MG63 (cell line): ENCODE measurements around the gene CENPB. TPM values are rescaled to one million over a fixed set of nuclear protein-coding genes. Genes with fewer than 3 reads are reported as not detected.
A peak's percentile ranks its signal among the peaks of the same experiment; 100 is the strongest.

Experiments
- DNase-seq: peaks from one replicate; pipeline ENCODE4 v3.0.0-alpha.2; 2020
- H3K27me3 ChIP-seq: fragments of 250-450 bp; sonication (Bioruptor Pico); 2 replicates; pipeline ENCODE4 v1.5.1; 2020; ENCODE audit warnings: mild to moderate bottlenecking, moderate library complexity
- H3K36me3 ChIP-seq: fragments of 250-450 bp; sonication (Bioruptor Pico); 2 replicates; pipeline ENCODE4 v1.5.1; 2020; ENCODE audit warnings: mild to moderate bottlenecking, moderate library complexity
- H3K4me3 ChIP-seq: fragments of 250-450 bp; sonication (Bioruptor Pico); 2 replicates; pipeline ENCODE4 v1.5.1; 2020; ENCODE audit warnings: mild to moderate bottlenecking, moderate library complexity
- H3K9me3 ChIP-seq: fragments of 250-450 bp; sonication (Bioruptor Pico); 2 replicates; pipeline ENCODE4 v1.5.1; 2020; ENCODE audit warnings: mild to moderate bottlenecking, moderate library complexity
- total RNA-seq: library from RNA; depleted of rRNA; stranded (reverse); fragments of >200 nt; shearing (Covaris generic); gene quantifications from 2 replicates; pipeline ENCODE4 v1.2.3, GENCODE V29; 2014; ENCODE audit warnings: low replicate concordance

CENPB gene
- total RNA-seq, 1 experiment from 2014 or later, result 81.5 TPM

GRCh38 chr20:3783511-3784195, 2.9 kb downstream of the CENPB start:
- no peak for DNase-seq
- H3K27me3 ChIP-seq, result no peaks in the 10 kb centered on the region
- H3K4me3 ChIP-seq, result no peak overlapping the region
- no peaks in the 10 kb centered on the region for H3K9me3 ChIP-seq
- H3K36me3 ChIP-seq, result peaks cover 14% of the 10 kb centered on the region

- Histone ChIP-seq H3K4me3 (no peak overlapping the region), H3K27me3 (no peaks in the 10 kb centered on the region), H3K9me3 (no peaks in the 10 kb centered on the region), H3K36me3 (peaks cover 14% of the 10 kb centered on the region)
- DNase-seq, result no peak
These were observed 3.5 kb downstream of the CENPB start for GRCh38 chr20:3783068-3783489.

GRCh38 chr20:3782597-3782996, 3.9 kb downstream of the CENPB start:
- H3K4me3 ChIP-seq, result no peak overlapping the region
- DNase-seq, result no peak
- H3K27me3 ChIP-seq, result no peaks in the 10 kb centered on the region
- H3K9me3 ChIP-seq, result no peaks in the 10 kb centered on the region
- H3K36me3 ChIP-seq, result peaks cover 14% of the 10 kb centered on the region

- Histone ChIP-seq H3K27me3 (no peaks in the 10 kb centered on the region), H3K36me3 (peaks cover 14% of the 10 kb centered on the region), H3K4me3 (peak within 1 kb of the TSS; percentile 46), H3K9me3 (no peaks in the 10 kb centered on the region)
- DNase-seq, result peak; percentile 80
These were observed 5.2 kb downstream of the CENPB start, which contains the start of gene SPEF1 for GRCh38 chr20:3781153-3781910. Gene SPEF1, minus strand, starts transcription at chr20:3781448. Its CDS starts 161 bp downstream, at chr20:3781287.

GRCh38 chr20:3778976-3779375, 7.6 kb downstream of the CENPB start:
- no peaks in the 10 kb centered on the region for H3K27me3 ChIP-seq
- no peak overlapping the region for H3K4me3 ChIP-seq
- H3K9me3 ChIP-seq, result no peaks in the 10 kb centered on the region
- H3K36me3 ChIP-seq, result peaks cover 5% of the 10 kb centered on the region; the same call in 1 of the 2 replicates
- no peak for DNase-seq

GRCh38 chr20:3777716-3778629, 8.6 kb downstream of the CENPB start:
- no peaks in the 10 kb centered on the region for H3K9me3 ChIP-seq
- H3K27me3 ChIP-seq, result no peaks in the 10 kb centered on the region
- H3K4me3 ChIP-seq, result no peak overlapping the region
- no peak for DNase-seq
- H3K36me3 ChIP-seq, result peaks cover 5% of the 10 kb centered on the region; the same call in 1 of the 2 replicates

- Histone ChIP-seq H3K4me3 (no peak overlapping the region), H3K36me3 (peaks cover 5% of the 10 kb centered on the region; the same call in 1 of the 2 replicates), H3K9me3 (no peaks in the 10 kb centered on the region), H3K27me3 (no peaks in the 10 kb centered on the region)
- DNase-seq, result no peak
These were observed 9.2 kb downstream of the CENPB start for GRCh38 chr20:3777381-3777715.

- H3K4me3 ChIP-seq, result no peak overlapping the region
- no peaks in the 10 kb centered on the region for H3K36me3 ChIP-seq
- H3K9me3 ChIP-seq, result no peaks in the 10 kb centered on the region
- DNase-seq, result no peak
- no peaks in the 10 kb centered on the region for H3K27me3 ChIP-seq
These were observed 11.0 kb downstream of the CENPB start for GRCh38 chr20:3775457-3776108.

GRCh38 chr20:3771552-3772058, 14.9 kb downstream of the CENPB start:
- H3K4me3 ChIP-seq, result no peak overlapping the region
- H3K9me3 ChIP-seq, result no peaks in the 10 kb centered on the region
- no peaks in the 10 kb centered on the region for H3K36me3 ChIP-seq
- DNase-seq, result no peak
- no peaks in the 10 kb centered on the region for H3K27me3 ChIP-seq

- Histone ChIP-seq H3K27me3 (no peaks in the 10 kb centered on the region), H3K9me3 (no peaks in the 10 kb centered on the region), H3K36me3 (no peaks in the 10 kb centered on the region), H3K4me3 (peak overlapping the region; percentile 77)
- DNase-seq, result peak; percentile 76
These were observed 18.0 kb downstream of the CENPB start for GRCh38 chr20:3768342-3769130.

- peak; percentile 98 for DNase-seq
- Histone ChIP-seq H3K27me3 (no peaks in the 10 kb centered on the region), H3K4me3 (peak within 1 kb of the TSS; percentile 77), H3K36me3 (no peaks in the 10 kb centered on the region), H3K9me3 (no peaks in the 10 kb centered on the region)
These were observed 18.9 kb downstream of the CENPB start, which contains the start of gene ADISSP for GRCh38 chr20:3767427-3768341. Gene ADISSP, minus strand, starts transcription at chr20:3767753. Its CDS starts 7,653 bp downstream, at chr20:3760100.

GRCh38 chr20:3767110-3767426, 19.5 kb downstream of the CENPB start:
- H3K4me3 ChIP-seq, result peak overlapping the region; percentile 77
- no peaks in the 10 kb centered on the region for H3K36me3 ChIP-seq
- no peaks in the 10 kb centered on the region for H3K9me3 ChIP-seq
- H3K27me3 ChIP-seq, result no peaks in the 10 kb centered on the region
- DNase-seq, result no peak

GRCh38 chr20:3766422-3767109, 20.0 kb downstream of the CENPB start:
- DNase-seq, result no peak
- Histone ChIP-seq H3K27me3 (no peaks in the 10 kb centered on the region), H3K36me3 (no peaks in the 10 kb centered on the region), H3K4me3 (peak overlapping the region; percentile 77), H3K9me3 (no peaks in the 10 kb centered on the region)

- H3K4me3 ChIP-seq, result no peak overlapping the region
- no peak for DNase-seq
- H3K36me3 ChIP-seq, result no peaks in the 10 kb centered on the region
- no peaks in the 10 kb centered on the region for H3K27me3 ChIP-seq
- H3K9me3 ChIP-seq, result no peaks in the 10 kb centered on the region
These were observed 21.2 kb downstream of the CENPB start for GRCh38 chr20:3765171-3765882.
